Osteoblast (primary cell): ENCODE data around the gene COL4A1. TPM values are rescaled to one million over a fixed set of nuclear protein-coding genes. Genes with fewer than 3 reads are reported as not detected.

ENCODE experiments used
- DNase-seq: peaks from one replicate; pipeline ENCODE4 v3.0.0; 2011; ENCODE audit warnings: low spot score, mixed read lengths; ENCODE audit not compliant: insufficient read length; ENCODE audit errors: missing footprints
- H2AFZ ChIP-seq: 2 replicates; pipeline ENCODE4 v1.6.0; 2011; ENCODE audit warnings: mild to moderate bottlenecking, low read length
- H3K27ac ChIP-seq: 2 replicates; pipeline ENCODE4 v1.5.1; 2011; ENCODE audit warnings: mild to moderate bottlenecking, low read depth, low read length, moderate library complexity
- H3K27me3 ChIP-seq: 2 replicates; pipeline ENCODE4 v1.6.0; 2012; ENCODE audit warnings: mild to moderate bottlenecking, control low read depth, inconsistent platforms, low read length, moderate library complexity; ENCODE audit not compliant: insufficient read depth
- H3K36me3 ChIP-seq: 2 replicates; pipeline ENCODE4 v1.5.1; 2011; ENCODE audit warnings: mild to moderate bottlenecking, low read length, control low read depth, moderate library complexity; ENCODE audit not compliant: insufficient read depth
- H3K4me1 ChIP-seq: 2 replicates; pipeline ENCODE4 v1.5.1; 2011; ENCODE audit warnings: mild to moderate bottlenecking, low read length, control low read depth, moderate library complexity; ENCODE audit not compliant: insufficient read depth
- H3K4me2 ChIP-seq: 2 replicates; pipeline ENCODE4 v1.6.0; 2011; ENCODE audit warnings: mild to moderate bottlenecking, low read length; ENCODE audit not compliant: insufficient read depth
- H3K4me3 ChIP-seq: fragments of 200-600 bp; sonication (generic); 3 replicates; pipeline ENCODE4 v1.5.1; 2012; ENCODE audit warnings: mild to moderate bottlenecking, low read length, inconsistent platforms; ENCODE audit not compliant: insufficient read depth
- H3K79me2 ChIP-seq: 2 replicates; pipeline ENCODE4 v1.6.0; 2012; ENCODE audit warnings: mild to moderate bottlenecking, low read length, control low read depth, inconsistent platforms; ENCODE audit not compliant: insufficient read depth
- H3K9me3 ChIP-seq: 2 replicates; pipeline ENCODE4 v1.5.1; 2011; ENCODE audit warnings: low read depth, low read length, control low read depth
- H4K20me1 ChIP-seq: 2 replicates; pipeline ENCODE4 v1.6.0; 2012; ENCODE audit warnings: mild to moderate bottlenecking, low read length, control low read depth; ENCODE audit not compliant: insufficient read depth
- CTCF ChIP-seq: IDR thresholded peaks from 2 replicates; pipeline ENCODE4 v1.5.1; 2011; ENCODE audit warnings: mild to moderate bottlenecking, low read depth, low read length, moderate library complexity; ENCODE audit errors: extremely low read depth
- total RNA-seq: library from RNA; depleted of rRNA; stranded (reverse); fragments of >200 nt; gene quantifications from 2 replicates; pipeline ENCODE4 v1.2.3, GENCODE V29; 2012

Gene COL4A1
- total RNA-seq, 1 donor, result 412 TPM

DNA sequence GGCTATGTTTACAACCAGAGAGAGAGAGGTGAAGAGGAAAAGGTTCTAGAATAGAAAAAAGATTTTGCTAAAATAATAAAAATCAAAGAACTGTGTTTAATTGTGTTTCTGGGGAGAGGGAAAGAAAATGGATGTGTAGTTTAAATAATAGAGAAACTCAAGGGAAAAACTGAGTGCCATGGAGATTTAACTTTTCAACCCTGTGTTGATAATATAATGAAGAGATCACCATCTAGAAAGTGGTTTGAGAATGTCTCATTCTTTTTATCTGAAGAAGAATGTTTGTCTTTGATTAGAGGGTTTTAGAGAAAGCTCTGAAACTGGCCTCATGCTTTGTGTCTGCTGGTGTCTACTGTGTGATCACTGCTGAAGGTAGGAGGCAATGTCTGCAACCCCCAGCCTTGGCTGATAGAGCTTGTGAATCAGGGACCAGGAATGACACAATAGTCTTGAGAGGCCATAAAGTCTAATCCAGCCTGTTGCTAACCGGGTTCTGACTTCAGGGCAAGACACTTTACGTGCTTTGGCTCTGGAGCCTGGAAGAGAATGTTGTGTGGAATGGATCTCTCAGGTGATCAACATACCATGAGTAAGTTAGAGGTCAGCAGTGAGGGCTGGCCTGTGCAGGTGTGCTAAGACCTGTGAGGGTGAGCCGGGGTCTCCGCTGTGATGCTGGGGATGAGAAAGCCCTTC lies 5.5 kb upstream of the COL4A1 start:
- peak; percentile 94 for DNase-seq
- H3K36me3 ChIP-seq, result peaks cover 62% of the 10 kb centered on the region
- H4K20me1 ChIP-seq, result peaks cover 50% of the 10 kb centered on the region
- H3K4me2 ChIP-seq, result peak overlapping the region; percentile 98
- H3K4me1 ChIP-seq, result peaks cover 56% of the 10 kb centered on the region
- no peaks in the 10 kb centered on the region for H3K27me3 ChIP-seq
- peak; percentile 5 for TF ChIP-seq CTCF
- no peak overlapping the region for H2AFZ ChIP-seq
- no peaks in the 10 kb centered on the region for H3K9me3 ChIP-seq
- H3K4me3 ChIP-seq, result peak overlapping the region; percentile 13
- peaks cover 87% of the 10 kb centered on the region for H3K79me2 ChIP-seq
- peak overlapping the region; percentile 92 for H3K27ac ChIP-seq

DNA sequence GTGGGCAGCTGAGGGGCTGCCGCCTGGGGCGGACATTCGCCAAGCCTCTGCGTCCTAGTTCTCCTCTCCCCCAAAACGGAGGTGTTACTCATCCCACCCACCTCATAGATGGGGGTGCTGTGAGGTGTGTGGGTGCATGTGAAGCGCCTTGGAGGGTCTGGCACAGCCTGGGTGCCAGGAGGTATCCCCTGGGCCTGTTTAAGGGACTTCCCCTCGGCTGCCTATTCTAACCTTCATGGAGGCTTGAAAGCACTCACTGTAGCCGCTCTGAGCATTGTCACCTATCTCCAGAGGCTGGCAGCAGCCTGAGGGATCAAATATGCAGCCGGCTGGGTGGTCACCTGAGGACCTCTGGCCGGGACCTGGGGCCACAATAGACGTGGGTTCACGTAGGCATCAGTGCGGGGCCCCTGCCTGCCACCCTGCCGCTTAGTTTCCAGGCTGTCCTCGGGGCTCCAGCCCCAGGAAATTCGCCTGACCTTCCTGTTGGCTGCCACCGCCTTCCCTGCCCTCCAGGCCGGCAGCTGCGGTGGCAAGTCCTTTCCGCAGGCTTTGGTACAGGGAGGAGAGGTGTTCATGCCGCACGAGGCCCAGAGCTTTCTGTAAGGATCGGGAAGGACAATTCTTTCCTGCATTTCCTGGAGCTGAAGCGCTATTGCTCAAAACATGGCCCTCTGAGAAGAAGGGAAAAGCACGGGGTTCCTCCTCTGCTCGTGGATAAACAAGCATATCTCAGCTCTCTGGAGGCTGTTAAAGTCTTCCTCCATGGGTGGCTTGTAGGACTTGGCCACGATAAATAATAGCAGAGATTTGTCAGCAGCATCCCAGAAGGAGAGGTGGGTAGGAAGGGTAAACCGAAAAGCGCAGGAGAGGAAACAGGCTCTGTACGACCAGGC lies 4.7 kb upstream of the COL4A1 start:
- DNase-seq, result no peak
- no peak for TF ChIP-seq CTCF
- Histone ChIP-seq H3K4me2 (peak overlapping the region; percentile 98), H3K9me3 (no peaks in the 10 kb centered on the region), H3K36me3 (peaks cover 55% of the 10 kb centered on the region), H4K20me1 (peaks cover 44% of the 10 kb centered on the region), H3K79me2 (peaks cover 87% of the 10 kb centered on the region), H2AFZ (no peak overlapping the region), H3K4me1 (peaks cover 56% of the 10 kb centered on the region), H3K4me3 (peak overlapping the region; percentile 33), H3K27ac (peak overlapping the region; percentile 92), H3K27me3 (no peaks in the 10 kb centered on the region)

- Histone ChIP-seq H3K4me2 (peak overlapping the region; percentile 98), H3K4me3 (peak overlapping the region; percentile 33), H3K36me3 (peaks cover 47% of the 10 kb centered on the region), H3K27me3 (no peaks in the 10 kb centered on the region), H4K20me1 (peaks cover 39% of the 10 kb centered on the region), H3K4me1 (peaks cover 52% of the 10 kb centered on the region), H2AFZ (no peak overlapping the region), H3K27ac (peak overlapping the region; percentile 92), H3K9me3 (no peaks in the 10 kb centered on the region), H3K79me2 (peaks cover 89% of the 10 kb centered on the region)
- DNase-seq, result no peak
- no peak for TF ChIP-seq CTCF
These were observed 3.8 kb upstream of the COL4A1 start for GRCh38 chr13:110310541-110311442.
